Stomach (tissue), 4 donors: ENCODE results near the gene RASD2.

ENCODE experiments used
- CTCF ChIP-seq, 7 experiments: fragments of 450-650 bp in 4 of 7; fragments of 200-600 bp in 3 of 7; sonication (generic) in 3 of 7; IDR thresholded peaks; one replicate each; pipeline ENCODE4 v1.5.1; 2016 to 2019; ENCODE audit warnings: antibody characterized with exemption in 7 of 7, control low read depth in 2 of 7, mild to moderate bottlenecking in 1 of 7
- EP300 ChIP-seq: sonication (generic); formaldehyde crosslinking; IDR thresholded peaks from one replicate; pipeline ENCODE4 v1.6.1; 2017; ENCODE audit warnings: antibody characterized with exemption
- POLR2A ChIP-seq, 4 donors: fragments of 450-650 bp; IDR thresholded peaks; one replicate each; pipeline ENCODE4 v1.6.1; 2016; ENCODE audit warnings: antibody characterized with exemption in 4 of 4, control low read depth in 2 of 4, mild to moderate bottlenecking in 1 of 4, moderate library complexity in 1 of 4

GRCh38 chr22:35568751-35569739, 28.4 kb downstream of the RASD2 start:
- TF ChIP-seq POLR2A (IDR thresholded peaks at IDR 0.05) (no peak), CTCF (IDR thresholded peaks at IDR 0.05) (no peak), EP300 (no peak)
